22Rv1 (cell line): ENCODE results near the gene FAM210A.

Experiments
- ZFX ChIP-seq: fragments of 450-650 bp; IDR thresholded peaks from 2 replicates; pipeline ENCODE4 v1.6.1; 2017; ENCODE audit warnings: antibody characterized with exemption, borderline replicate concordance
- TF ChIP-seq, protein P1 (sequence below): fragments of 450-650 bp; IDR thresholded peaks from 2 replicates; pipeline ENCODE4 v1.5.1; 2017; ENCODE audit warnings: mild to moderate bottlenecking

DNA sequence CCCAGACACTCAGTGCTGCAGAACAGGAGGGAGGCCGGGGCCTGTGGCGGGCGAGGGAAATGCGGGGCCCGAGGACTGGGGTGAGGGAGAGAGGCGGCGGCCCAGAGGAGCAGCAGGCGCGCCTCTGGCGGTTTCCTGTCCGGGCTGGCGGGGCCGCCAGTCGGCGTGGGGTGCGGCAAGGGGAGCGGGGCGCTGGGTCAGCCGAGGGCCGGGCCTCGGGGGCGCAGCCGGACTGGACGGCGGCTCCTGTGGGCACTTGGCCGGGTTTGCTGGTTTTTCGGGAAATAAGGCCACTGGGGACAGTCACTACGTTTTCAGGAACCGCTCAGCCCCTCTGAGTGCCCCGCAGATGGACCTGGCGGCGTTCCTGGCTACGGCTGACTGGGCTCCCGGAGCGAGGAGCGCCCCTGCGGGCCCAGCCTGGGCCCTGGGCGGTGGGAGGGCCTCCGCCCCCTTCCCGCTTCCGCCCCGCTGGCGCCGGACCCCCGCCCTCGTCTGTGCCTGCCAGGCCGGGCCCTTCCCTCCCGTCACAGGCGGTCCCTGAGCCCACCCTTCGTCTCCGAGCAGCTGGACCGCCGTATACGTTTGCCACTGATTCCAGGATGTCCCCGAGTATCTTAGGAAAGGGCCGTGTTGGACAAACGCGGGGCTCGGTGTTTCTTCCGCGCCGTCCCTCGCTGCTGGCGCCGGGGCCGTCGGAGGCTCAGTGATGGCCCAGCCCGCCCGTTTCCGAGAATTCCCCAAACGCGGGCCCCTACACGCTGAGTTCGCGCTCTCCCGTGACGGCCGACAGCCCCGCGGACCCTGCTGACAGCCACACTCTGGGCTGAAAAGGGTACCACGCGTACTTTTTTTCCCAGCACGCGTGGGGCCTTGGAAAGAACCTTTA, 84.6 kb downstream of the FAM210A start:
- TF ChIP-seq, protein P1, sequence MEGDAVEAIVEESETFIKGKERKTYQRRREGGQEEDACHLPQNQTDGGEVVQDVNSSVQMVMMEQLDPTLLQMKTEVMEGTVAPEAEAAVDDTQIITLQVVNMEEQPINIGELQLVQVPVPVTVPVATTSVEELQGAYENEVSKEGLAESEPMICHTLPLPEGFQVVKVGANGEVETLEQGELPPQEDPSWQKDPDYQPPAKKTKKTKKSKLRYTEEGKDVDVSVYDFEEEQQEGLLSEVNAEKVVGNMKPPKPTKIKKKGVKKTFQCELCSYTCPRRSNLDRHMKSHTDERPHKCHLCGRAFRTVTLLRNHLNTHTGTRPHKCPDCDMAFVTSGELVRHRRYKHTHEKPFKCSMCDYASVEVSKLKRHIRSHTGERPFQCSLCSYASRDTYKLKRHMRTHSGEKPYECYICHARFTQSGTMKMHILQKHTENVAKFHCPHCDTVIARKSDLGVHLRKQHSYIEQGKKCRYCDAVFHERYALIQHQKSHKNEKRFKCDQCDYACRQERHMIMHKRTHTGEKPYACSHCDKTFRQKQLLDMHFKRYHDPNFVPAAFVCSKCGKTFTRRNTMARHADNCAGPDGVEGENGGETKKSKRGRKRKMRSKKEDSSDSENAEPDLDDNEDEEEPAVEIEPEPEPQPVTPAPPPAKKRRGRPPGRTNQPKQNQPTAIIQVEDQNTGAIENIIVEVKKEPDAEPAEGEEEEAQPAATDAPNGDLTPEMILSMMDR, result no peak
- no peak for TF ChIP-seq ZFX
